ENCODE measurements around the gene SLC3A2. TPM values are rescaled to one million over a fixed set of nuclear protein-coding genes. Genes with fewer than 3 reads are reported as not detected.

Gene SLC3A2
- total and polyA plus RNA-seq, 4 donors: 34.3 to 59.5 (median 51.0) TPM

DNA sequence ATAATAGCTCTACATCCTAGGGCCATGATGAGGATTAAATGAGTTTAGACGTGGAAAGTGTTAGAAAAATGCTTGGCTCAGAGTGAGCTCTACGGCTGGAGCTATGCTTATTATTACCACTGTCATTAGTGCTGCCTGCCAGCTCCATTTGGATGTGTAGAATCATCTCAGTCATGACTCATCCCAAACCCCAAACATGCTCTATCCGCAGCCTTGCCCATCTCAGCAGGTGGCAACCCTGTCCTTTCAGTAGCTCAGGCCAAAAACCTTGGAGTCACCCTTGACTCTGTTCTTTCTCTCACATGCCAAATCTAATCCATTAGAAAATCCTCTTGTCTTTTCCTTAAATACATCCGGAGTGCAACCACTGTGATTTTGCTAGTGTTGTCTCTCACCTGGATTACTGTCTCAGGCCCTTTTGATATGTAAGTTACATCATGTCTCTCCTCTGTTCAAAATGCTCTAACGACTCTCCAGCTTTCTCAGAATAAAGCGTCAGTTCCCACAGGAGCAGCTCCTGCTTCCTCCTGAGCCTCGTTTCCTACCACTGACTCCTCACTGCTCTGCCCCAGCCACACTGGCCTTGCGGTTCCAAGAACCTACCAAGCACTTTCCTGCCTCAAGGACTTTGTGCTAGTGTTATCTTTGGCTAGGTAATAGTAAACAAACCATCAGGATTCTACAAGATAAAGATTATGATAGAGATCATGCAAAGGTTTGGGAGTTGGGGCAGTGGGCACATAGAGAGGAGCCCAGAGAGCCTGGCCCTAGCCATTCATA is 51.0 kb downstream of the SLC3A2 start:
- H3K4me3 ChIP-seq (ENCODE audit: low read depth in 1 of 3, low read length in 3 of 3): no peak overlapping the region
- H3K27ac ChIP-seq (ENCODE audit: low read depth in 1 of 2, low read length in 2 of 2): no peak overlapping the region
- no peak overlapping the region for H3K9ac ChIP-seq (ENCODE audit: low read depth in 1 of 2, low read length in 2 of 2)
- peaks cover 0 to 3% (median 0%) of the 10 kb centered on the region in 4 donors for H3K4me1 ChIP-seq (ENCODE audit: control insufficient read depth in 4 of 4, insufficient read depth in 4 of 4, low read length in 3 of 4)
- no peak for TF ChIP-seq ATF3 (IDR thresholded peaks at IDR 0.05)
- no peak for TF ChIP-seq EGR1 (IDR thresholded peaks at IDR 0.05; ENCODE audit: low read depth in 2 of 2)
- TF ChIP-seq, protein P1, sequence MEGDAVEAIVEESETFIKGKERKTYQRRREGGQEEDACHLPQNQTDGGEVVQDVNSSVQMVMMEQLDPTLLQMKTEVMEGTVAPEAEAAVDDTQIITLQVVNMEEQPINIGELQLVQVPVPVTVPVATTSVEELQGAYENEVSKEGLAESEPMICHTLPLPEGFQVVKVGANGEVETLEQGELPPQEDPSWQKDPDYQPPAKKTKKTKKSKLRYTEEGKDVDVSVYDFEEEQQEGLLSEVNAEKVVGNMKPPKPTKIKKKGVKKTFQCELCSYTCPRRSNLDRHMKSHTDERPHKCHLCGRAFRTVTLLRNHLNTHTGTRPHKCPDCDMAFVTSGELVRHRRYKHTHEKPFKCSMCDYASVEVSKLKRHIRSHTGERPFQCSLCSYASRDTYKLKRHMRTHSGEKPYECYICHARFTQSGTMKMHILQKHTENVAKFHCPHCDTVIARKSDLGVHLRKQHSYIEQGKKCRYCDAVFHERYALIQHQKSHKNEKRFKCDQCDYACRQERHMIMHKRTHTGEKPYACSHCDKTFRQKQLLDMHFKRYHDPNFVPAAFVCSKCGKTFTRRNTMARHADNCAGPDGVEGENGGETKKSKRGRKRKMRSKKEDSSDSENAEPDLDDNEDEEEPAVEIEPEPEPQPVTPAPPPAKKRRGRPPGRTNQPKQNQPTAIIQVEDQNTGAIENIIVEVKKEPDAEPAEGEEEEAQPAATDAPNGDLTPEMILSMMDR (IDR thresholded peaks at IDR 0.05; ENCODE audit: low read depth, low read length, missing input control): no peak
- no peak for TF ChIP-seq RAD21 (IDR thresholded peaks at IDR 0.05)
- TF ChIP-seq GABPA (IDR thresholded peaks at IDR 0.05 in 1 of 2, conservative IDR thresholded peaks at IDR 0.05 in 1 of 2): no peak
- TF ChIP-seq TAF1 (conservative IDR thresholded peaks at IDR 0.05): no peak
- no peak for TF ChIP-seq HNF4G (IDR thresholded peaks at IDR 0.05)
- TF ChIP-seq FOXA1 (IDR thresholded peaks at IDR 0.05): no peak
- no peak for TF ChIP-seq MAX (IDR thresholded peaks at IDR 0.05)
- TF ChIP-seq REST (IDR thresholded peaks at IDR 0.05): no peak
- no peak for TF ChIP-seq JUND (IDR thresholded peaks at IDR 0.05)
- TF ChIP-seq NR2F2 (IDR thresholded peaks at IDR 0.05): no peak
- TF ChIP-seq, protein P2, sequence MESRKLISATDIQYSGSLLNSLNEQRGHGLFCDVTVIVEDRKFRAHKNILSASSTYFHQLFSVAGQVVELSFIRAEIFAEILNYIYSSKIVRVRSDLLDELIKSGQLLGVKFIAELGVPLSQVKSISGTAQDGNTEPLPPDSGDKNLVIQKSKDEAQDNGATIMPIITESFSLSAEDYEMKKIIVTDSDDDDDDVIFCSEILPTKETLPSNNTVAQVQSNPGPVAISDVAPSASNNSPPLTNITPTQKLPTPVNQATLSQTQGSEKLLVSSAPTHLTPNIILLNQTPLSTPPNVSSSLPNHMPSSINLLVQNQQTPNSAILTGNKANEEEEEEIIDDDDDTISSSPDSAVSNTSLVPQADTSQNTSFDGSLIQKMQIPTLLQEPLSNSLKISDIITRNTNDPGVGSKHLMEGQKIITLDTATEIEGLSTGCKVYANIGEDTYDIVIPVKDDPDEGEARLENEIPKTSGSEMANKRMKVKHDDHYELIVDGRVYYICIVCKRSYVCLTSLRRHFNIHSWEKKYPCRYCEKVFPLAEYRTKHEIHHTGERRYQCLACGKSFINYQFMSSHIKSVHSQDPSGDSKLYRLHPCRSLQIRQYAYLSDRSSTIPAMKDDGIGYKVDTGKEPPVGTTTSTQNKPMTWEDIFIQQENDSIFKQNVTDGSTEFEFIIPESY (IDR thresholded peaks at IDR 0.05): no peak
- no peak for TF ChIP-seq FOXA2 (IDR thresholded peaks at IDR 0.05)
- no peak for TF ChIP-seq HNF4A (conservative IDR thresholded peaks at IDR 0.05)
- no peak for TF ChIP-seq SP1 (IDR thresholded peaks at IDR 0.05)
- TF ChIP-seq YY1 (IDR thresholded peaks at IDR 0.05): no peak
- no peak for TF ChIP-seq RXRA (IDR thresholded peaks at IDR 0.05)
- 72% methylated on average over 8 of the region's 8 CpGs for WGBS
- no peaks in the 10 kb centered on the region for H3K9me3 ChIP-seq (ENCODE audit: control insufficient read depth in 4 of 4, low read length in 3 of 4)
- DNase-seq (ENCODE audit: low spot score): no peak
- peaks cover 0 to 9% (median 3%) of the 10 kb centered on the region in 4 donors for H3K27me3 ChIP-seq (ENCODE audit: control insufficient read depth in 4 of 4, insufficient read depth in 4 of 4, low read length in 3 of 4)
- no peaks in the 10 kb centered on the region for H3K36me3 ChIP-seq (ENCODE audit: control insufficient read depth in 4 of 4, insufficient read depth in 3 of 4, low read depth in 1 of 4, low read length in 3 of 4)
